K562 (cell line): ENCODE data around the gene GPATCH2. TPM values are rescaled to one million over a fixed set of nuclear protein-coding genes. Genes with fewer than 3 reads are reported as not detected.

Experiments used
- ATAC-seq: fragments of 200-7000 bp; cut with Tn5 transposase; 3 replicates; pipeline ENCODE4 v1.9.1; 2020; ENCODE audit warnings: moderate library complexity
- BruUV-seq: library from RNA; stranded (reverse); fragments of 400-500 nt; replicated peaks from 2 replicates; lab custom pipeline; 2021; lab: Mats Ljungman, UMichigan
- CTCF ChIA-PET: fragments of 300-600 bp; formaldehyde crosslinking; extraction: SDS; loops from one replicate; lab custom pipeline; 2021; ENCODE audit warnings: low intra/inter-chr PET ratio; lab: Yijun Ruan, JAX
- POLR2A ChIA-PET: fragments of 300-600, 350-650 bp; sonication (Branson Sonifier 250); formaldehyde crosslinking; extraction: SDS; loops from one replicate; lab custom pipeline; 2021; ENCODE audit warnings: antibody characterized with exemption, inconsistent platforms; lab: Yijun Ruan, JAX
- DNase-seq, 4 experiments: peaks; one replicate each; pipeline versions ENCODE4 v3.0.0 to v3.0.0-alpha.2; 2011 to 2018; ENCODE audit warnings: low spot score in 3 of 4, mixed read lengths in 3 of 4; ENCODE audit errors: extremely low read depth in 1 of 4
- FAIRE-seq: peaks from 2 replicates; lab custom pipeline; 2011; peaks lifted over from hg19 to GRCh38; lab: Jason Lieb, UNC
- H2AFZ ChIP-seq: 2 replicates; pipeline ENCODE4 v1.6.0; 2011; ENCODE audit warnings: low read depth, low read length, control low read depth, inconsistent platforms
- H3K27ac ChIP-seq: fragments of 200-600 bp; 3 replicates; pipeline ENCODE4 v1.8.0; 2011; ENCODE audit warnings: low read depth, mild to moderate bottlenecking, control low read depth, inconsistent platforms, low read length, moderate library complexity, mixed read lengths; ENCODE audit errors: extremely low read depth
- H3K27me3 ChIP-seq, 2 experiments: fragments of 300-600 bp in 1 of 2; 2 replicates in 1 of 2; 3 replicates in 1 of 2; pipeline versions ENCODE4 v1.6.0 to v1.8.0; 2011; ENCODE audit warnings: inconsistent platforms in 2 of 2, low read length in 2 of 2, mild to moderate bottlenecking in 1 of 2, mixed read lengths in 1 of 2, moderate library complexity in 1 of 2; ENCODE audit not compliant: control insufficient read depth in 2 of 2, insufficient read depth in 2 of 2
- H3K36me3 ChIP-seq: fragments of 300-600 bp; 3 replicates; pipeline ENCODE4 v1.8.0; 2011; ENCODE audit warnings: mild to moderate bottlenecking, low read length, inconsistent platforms; ENCODE audit not compliant: control insufficient read depth, insufficient read depth
- H3K4me1 ChIP-seq, 2 experiments: fragments of 200-600 bp in 1 of 2; replicated peaks in 1 of 2; 2 replicates in 1 of 2; 3 replicates in 1 of 2; pipeline versions ENCODE4 v1.5.1 to v1.8.0; 2011; ENCODE audit warnings: inconsistent platforms in 2 of 2, low read length in 2 of 2, mild to moderate bottlenecking in 1 of 2, mixed read lengths in 1 of 2, moderate library complexity in 1 of 2; ENCODE audit not compliant: control insufficient read depth in 2 of 2, insufficient read depth in 2 of 2
- H3K4me2 ChIP-seq: 2 replicates; pipeline ENCODE4 v1.6.1; 2011; ENCODE audit warnings: low read length, control low read depth, inconsistent platforms, mixed read lengths; ENCODE audit not compliant: insufficient read depth
- H3K4me3 ChIP-seq: fragments of 200-600 bp; sonication (generic), shearing (Covaris generic); 2 replicates; pipeline ENCODE4 v1.5.1; 2016; ENCODE audit warnings: control low read depth, inconsistent platforms
- H3K79me2 ChIP-seq: fragments of 200-600 bp; 3 replicates; pipeline ENCODE4 v1.8.0; 2011; ENCODE audit warnings: low read length, inconsistent platforms; ENCODE audit not compliant: control insufficient read depth, insufficient read depth
- H3K9ac ChIP-seq, 2 experiments: 2 replicates each; pipeline versions ENCODE4 v1.6.0 to v1.6.1; 2011; ENCODE audit warnings: low read depth in 2 of 2, low read length in 2 of 2, control low read depth in 1 of 2, inconsistent platforms in 1 of 2, mild to moderate bottlenecking in 1 of 2, mixed read lengths in 1 of 2; ENCODE audit not compliant: insufficient read depth in 1 of 2
- H3K9me1 ChIP-seq: one replicate; pipeline ENCODE4 v1.6.0; 2011; ENCODE audit warnings: inconsistent platforms, mild to moderate bottlenecking, low read length, moderate library complexity; ENCODE audit not compliant: control insufficient read depth, insufficient read depth
- H3K9me3 ChIP-seq: replicated peaks from 2 replicates; pipeline ENCODE4 v1.5.1; 2011; ENCODE audit warnings: low read depth, low read length, inconsistent platforms; ENCODE audit not compliant: control insufficient read depth, insufficient read depth
- H4K20me1 ChIP-seq: replicated peaks from 2 replicates; pipeline ENCODE4 v1.6.1; 2011; ENCODE audit warnings: low read length, inconsistent platforms, mixed read lengths; ENCODE audit not compliant: control insufficient read depth, insufficient read depth
- CBX5 ChIP-seq: IDR thresholded peaks from 2 replicates; pipeline ENCODE4 v1.6.1; 2014; ENCODE audit warnings: low read depth, borderline replicate concordance
- CHD2 ChIP-seq: IDR thresholded peaks from 2 replicates; pipeline ENCODE4 v1.6.1; 2011; ENCODE audit warnings: low read depth, low read length
- SRSF3 ChIP-seq: fragments of 200-400 bp; formaldehyde crosslinking; IDR thresholded peaks from 2 replicates; pipeline ENCODE4 v1.6.1; 2016; ENCODE audit warnings: mild to moderate bottlenecking, low read length, moderate library complexity; ENCODE audit not compliant: insufficient read depth
- WGBS: fragments of 100-300 bp; shearing (Covaris generic); methylation state at CpG from one replicate; pipeline ENCODE4 v1.1.6; 2016; ENCODE audit warnings: low coverage, mixed read lengths; ENCODE audit not compliant: insufficient coverage; ENCODE audit errors: missing lambda C conversion rate; 5-methylcytosine and 5-hydroxymethylcytosine counted together
- in situ Hi-C: fragments of 300-500 bp; cut with MboI; formaldehyde crosslinking; loops from 4 replicates; pipeline ENCODE4 v1.15.0; 2018; ENCODE audit warnings: inconsistent platforms, mixed read lengths
- intact Hi-C: fragments of 100-400 bp; cut with micrococcal nuclease; formaldehyde crosslinking; loops from 2 replicates; pipeline ENCODE4 v1.14.2; 2022
- polyA plus RNA-seq, 8 experiments: library from polyadenylated mRNA; depleted of rRNA in 4 of 8; stranded (reverse) in 5 of 8; unstranded in 3 of 8; fragments of >200 nt; fragmentation: Nextera tagmentation in 2 of 8; fragmentation: Illumina TruSeq in 1 of 8; extraction: Ambion mirVana in 2 of 8; extraction: Trizol in 1 of 8; gene quantifications; 2 replicates each; pipeline versions ENCODE4 v1.2.1 to v1.2.3, GENCODE V29; 2011 to 2014; ENCODE audit warnings: inconsistent platforms in 1 of 8, missing spikeins in 1 of 8
- total RNA-seq, 7 experiments: library from RNA; depleted of rRNA in 6 of 7; stranded (reverse); fragments of >200 nt in 6 of 7; fragmentation: Illumina TruSeq in 2 of 7; extraction: Trizol in 2 of 7; gene quantifications; 2 replicates each; pipeline versions ENCODE4 v1.2.1 to v1.2.3, GENCODE V29; 2011 to 2021; ENCODE audit warnings: low replicate concordance in 1 of 7
- TF ChIP-seq, protein P1 (sequence below): fragments of 450-650 bp; IDR thresholded peaks from 2 replicates; pipeline ENCODE4 v1.6.1; 2017; ENCODE audit warnings: mild to moderate bottlenecking, moderate library complexity
- TF ChIP-seq, protein P2 (sequence below): fragments of 250-450 bp; sonication (Bioruptor Pico); IDR thresholded peaks from 2 replicates; pipeline ENCODE4 v1.9.0; 2021; ENCODE audit warnings: mild to moderate bottlenecking
- TF ChIP-seq, protein P3 (sequence below), 2 experiments: fragments of 450-650 bp; formaldehyde crosslinking in 1 of 2; IDR thresholded peaks; 2 replicates each; pipeline versions ENCODE4 v1.4.0 to v1.6.1; 2014 to 2020; ENCODE audit warnings: mild to moderate bottlenecking in 2 of 2, borderline replicate concordance in 1 of 2, low read depth in 1 of 2
- TF ChIP-seq, protein P4 (sequence below): fragments of 200-800 bp; sonication (Bioruptor generic); IDR thresholded peaks from 2 replicates; pipeline ENCODE4 v1.6.1; 2016; ENCODE audit warnings: missing genetic modification characterization, missing compliant biosample characterization

Gene GPATCH2
- total and polyA plus RNA-seq, 9 of the 15 experiments (the other 6 are each of a cell fraction or from before 2014, with no cell fraction given), result 0.38 to 2.0 (median 0.55) TPM

- in situ Hi-C loops (no loop called here), intact Hi-C loops (no loop called here)
- ChIA-PET CTCF (no interaction called here), POLR2A (no interaction called here)
- Histone ChIP-seq H3K4me1 (no peaks in the 10 kb centered on the region), H2AFZ (no peak overlapping the region), H3K4me2 (no peak overlapping the region), H3K9ac (no peak overlapping the region), H3K79me2 (no peaks in the 10 kb centered on the region), H4K20me1 (no peaks in the 10 kb centered on the region), H3K36me3 (no peaks in the 10 kb centered on the region), H3K9me1 (no peaks in the 10 kb centered on the region), H3K9me3 (no peaks in the 10 kb centered on the region; the same call in none of the 2 replicates), H3K4me3 (no peak overlapping the region), H3K27me3 (no peaks in the 10 kb centered on the region), H3K27ac (no peak overlapping the region)
- 6% methylated on average over 2 of the region's 2 CpGs for WGBS
- no peak for ATAC-seq
- no TSS peak for BruUV-seq
- no peak for DNase-seq
- no peak for FAIRE-seq
- TF ChIP-seq, protein P1, sequence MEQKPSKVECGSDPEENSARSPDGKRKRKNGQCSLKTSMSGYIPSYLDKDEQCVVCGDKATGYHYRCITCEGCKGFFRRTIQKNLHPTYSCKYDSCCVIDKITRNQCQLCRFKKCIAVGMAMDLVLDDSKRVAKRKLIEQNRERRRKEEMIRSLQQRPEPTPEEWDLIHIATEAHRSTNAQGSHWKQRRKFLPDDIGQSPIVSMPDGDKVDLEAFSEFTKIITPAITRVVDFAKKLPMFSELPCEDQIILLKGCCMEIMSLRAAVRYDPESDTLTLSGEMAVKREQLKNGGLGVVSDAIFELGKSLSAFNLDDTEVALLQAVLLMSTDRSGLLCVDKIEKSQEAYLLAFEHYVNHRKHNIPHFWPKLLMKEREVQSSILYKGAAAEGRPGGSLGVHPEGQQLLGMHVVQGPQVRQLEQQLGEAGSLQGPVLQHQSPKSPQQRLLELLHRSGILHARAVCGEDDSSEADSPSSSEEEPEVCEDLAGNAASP, result no peak
- TF ChIP-seq SRSF3 (no peak), CBX5 (no peak), CHD2 (no peak)
- TF ChIP-seq, protein P2, sequence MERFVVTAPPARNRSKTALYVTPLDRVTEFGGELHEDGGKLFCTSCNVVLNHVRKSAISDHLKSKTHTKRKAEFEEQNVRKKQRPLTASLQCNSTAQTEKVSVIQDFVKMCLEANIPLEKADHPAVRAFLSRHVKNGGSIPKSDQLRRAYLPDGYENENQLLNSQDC, result no peak
- TF ChIP-seq, protein P3, sequence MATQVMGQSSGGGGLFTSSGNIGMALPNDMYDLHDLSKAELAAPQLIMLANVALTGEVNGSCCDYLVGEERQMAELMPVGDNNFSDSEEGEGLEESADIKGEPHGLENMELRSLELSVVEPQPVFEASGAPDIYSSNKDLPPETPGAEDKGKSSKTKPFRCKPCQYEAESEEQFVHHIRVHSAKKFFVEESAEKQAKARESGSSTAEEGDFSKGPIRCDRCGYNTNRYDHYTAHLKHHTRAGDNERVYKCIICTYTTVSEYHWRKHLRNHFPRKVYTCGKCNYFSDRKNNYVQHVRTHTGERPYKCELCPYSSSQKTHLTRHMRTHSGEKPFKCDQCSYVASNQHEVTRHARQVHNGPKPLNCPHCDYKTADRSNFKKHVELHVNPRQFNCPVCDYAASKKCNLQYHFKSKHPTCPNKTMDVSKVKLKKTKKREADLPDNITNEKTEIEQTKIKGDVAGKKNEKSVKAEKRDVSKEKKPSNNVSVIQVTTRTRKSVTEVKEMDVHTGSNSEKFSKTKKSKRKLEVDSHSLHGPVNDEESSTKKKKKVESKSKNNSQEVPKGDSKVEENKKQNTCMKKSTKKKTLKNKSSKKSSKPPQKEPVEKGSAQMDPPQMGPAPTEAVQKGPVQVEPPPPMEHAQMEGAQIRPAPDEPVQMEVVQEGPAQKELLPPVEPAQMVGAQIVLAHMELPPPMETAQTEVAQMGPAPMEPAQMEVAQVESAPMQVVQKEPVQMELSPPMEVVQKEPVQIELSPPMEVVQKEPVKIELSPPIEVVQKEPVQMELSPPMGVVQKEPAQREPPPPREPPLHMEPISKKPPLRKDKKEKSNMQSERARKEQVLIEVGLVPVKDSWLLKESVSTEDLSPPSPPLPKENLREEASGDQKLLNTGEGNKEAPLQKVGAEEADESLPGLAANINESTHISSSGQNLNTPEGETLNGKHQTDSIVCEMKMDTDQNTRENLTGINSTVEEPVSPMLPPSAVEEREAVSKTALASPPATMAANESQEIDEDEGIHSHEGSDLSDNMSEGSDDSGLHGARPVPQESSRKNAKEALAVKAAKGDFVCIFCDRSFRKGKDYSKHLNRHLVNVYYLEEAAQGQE (IDR thresholded peaks at IDR 0.05; ENCODE audit: borderline replicate concordance), result no peak
- TF ChIP-seq, protein P3 (CRISPR knock-in tag; IDR thresholded peaks at IDR 0.05; ENCODE audit: low read depth), result no peak
- TF ChIP-seq, protein P4, sequence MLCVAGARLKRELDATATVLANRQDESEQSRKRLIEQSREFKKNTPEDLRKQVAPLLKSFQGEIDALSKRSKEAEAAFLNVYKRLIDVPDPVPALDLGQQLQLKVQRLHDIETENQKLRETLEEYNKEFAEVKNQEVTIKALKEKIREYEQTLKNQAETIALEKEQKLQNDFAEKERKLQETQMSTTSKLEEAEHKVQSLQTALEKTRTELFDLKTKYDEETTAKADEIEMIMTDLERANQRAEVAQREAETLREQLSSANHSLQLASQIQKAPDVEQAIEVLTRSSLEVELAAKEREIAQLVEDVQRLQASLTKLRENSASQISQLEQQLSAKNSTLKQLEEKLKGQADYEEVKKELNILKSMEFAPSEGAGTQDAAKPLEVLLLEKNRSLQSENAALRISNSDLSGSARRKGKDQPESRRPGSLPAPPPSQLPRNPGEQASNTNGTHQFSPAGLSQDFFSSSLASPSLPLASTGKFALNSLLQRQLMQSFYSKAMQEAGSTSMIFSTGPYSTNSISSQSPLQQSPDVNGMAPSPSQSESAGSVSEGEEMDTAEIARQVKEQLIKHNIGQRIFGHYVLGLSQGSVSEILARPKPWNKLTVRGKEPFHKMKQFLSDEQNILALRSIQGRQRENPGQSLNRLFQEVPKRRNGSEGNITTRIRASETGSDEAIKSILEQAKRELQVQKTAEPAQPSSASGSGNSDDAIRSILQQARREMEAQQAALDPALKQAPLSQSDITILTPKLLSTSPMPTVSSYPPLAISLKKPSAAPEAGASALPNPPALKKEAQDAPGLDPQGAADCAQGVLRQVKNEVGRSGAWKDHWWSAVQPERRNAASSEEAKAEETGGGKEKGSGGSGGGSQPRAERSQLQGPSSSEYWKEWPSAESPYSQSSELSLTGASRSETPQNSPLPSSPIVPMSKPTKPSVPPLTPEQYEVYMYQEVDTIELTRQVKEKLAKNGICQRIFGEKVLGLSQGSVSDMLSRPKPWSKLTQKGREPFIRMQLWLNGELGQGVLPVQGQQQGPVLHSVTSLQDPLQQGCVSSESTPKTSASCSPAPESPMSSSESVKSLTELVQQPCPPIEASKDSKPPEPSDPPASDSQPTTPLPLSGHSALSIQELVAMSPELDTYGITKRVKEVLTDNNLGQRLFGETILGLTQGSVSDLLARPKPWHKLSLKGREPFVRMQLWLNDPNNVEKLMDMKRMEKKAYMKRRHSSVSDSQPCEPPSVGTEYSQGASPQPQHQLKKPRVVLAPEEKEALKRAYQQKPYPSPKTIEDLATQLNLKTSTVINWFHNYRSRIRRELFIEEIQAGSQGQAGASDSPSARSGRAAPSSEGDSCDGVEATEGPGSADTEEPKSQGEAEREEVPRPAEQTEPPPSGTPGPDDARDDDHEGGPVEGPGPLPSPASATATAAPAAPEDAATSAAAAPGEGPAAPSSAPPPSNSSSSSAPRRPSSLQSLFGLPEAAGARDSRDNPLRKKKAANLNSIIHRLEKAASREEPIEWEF, result no peak
These were observed 174.6 kb downstream of the GPATCH2 start for GRCh38 chr1:217456261-217456660.
